Motor neuron (in vitro differentiated cells): ENCODE measurements around the gene TTI1. TPM values are rescaled to one million over a fixed set of nuclear protein-coding genes. Genes with fewer than 3 reads are reported as not detected.

Experiments used
- ATAC-seq, 8 experiments: fragments of 200-7000 bp; cut with Tn5 transposase; replicated peaks in 6 of 8; 2 replicates each; pipeline ENCODE4 v1.8.0; 2021; ENCODE audit warnings: mild to moderate bottlenecking in 8 of 8, moderate library complexity in 8 of 8
- H3K27ac ChIP-seq, 2 donors: fragments of 250-450 bp; sonication (Bioruptor Pico); 2 replicates each; pipeline ENCODE4 v1.9.0; 2021; ENCODE audit warnings: antibody characterized with exemption in 2 of 2, mild to moderate bottlenecking in 2 of 2, moderate library complexity in 1 of 2
- H3K4me1 ChIP-seq, 2 donors: fragments of 250-450 bp; sonication (Bioruptor Pico); replicated peaks in 1 of 2; 2 replicates each; pipeline ENCODE4 v1.6.1; 2021; ENCODE audit warnings: antibody characterized with exemption in 2 of 2, mild to moderate bottlenecking in 2 of 2, moderate library complexity in 1 of 2
- H3K4me3 ChIP-seq, 5 donors: fragments of 250-450 bp; sonication (Bioruptor Pico); 2 replicates each; pipeline ENCODE4 v1.9.0; 2021; ENCODE audit warnings: antibody characterized with exemption in 5 of 5, mild to moderate bottlenecking in 5 of 5, moderate library complexity in 4 of 5
- WGBS, 10 experiments: fragments of 450-650 bp; shearing (Covaris generic); methylation state at CpG; one replicate each; pipeline ENCODE4 v1.0.0; 2022; 5-methylcytosine and 5-hydroxymethylcytosine counted together
- in situ Hi-C, 9 experiments: fragments of 400-800 bp; cut with MboI; loops; one replicate each; pipeline ENCODE4 v1.15.0; 2021; ENCODE audit warnings: low sequenced_read_pairs in 9 of 9, low pct_unique_long_range_greater_than_20kb in 2 of 9; ENCODE audit not compliant: unreplicated experiment in 9 of 9
- total RNA-seq, 8 experiments: library from RNA; unstranded; fragments of 300-600 nt; gene quantifications; 2 replicates each; pipeline versions ENCODE4 v1.2.3 to v1.2.4, GENCODE V29; 2022

The TTI1 gene
- total RNA-seq, 8 experiments from 2014 or later = 10.3 to 28.0 (median 21.0) TPM

GRCh38 chr20:37961066-37961465 lies 72.2 kb downstream of the TTI1 start:
- in situ Hi-C loops = no loop called here
- no peak overlapping the region for H3K4me3 ChIP-seq
- H3K4me1 ChIP-seq = peaks cover 0 to 5% of the 10 kb centered on the region in 2 donors
- no peak overlapping the region for H3K27ac ChIP-seq
- WGBS, 10 experiments = 44 to 100% (median 96%) methylated on average over 1 of the region's 1 CpG
- no peak for ATAC-seq

GRCh38 chr20:37958856-37959520 lies 74.3 kb downstream of the TTI1 start:
- in situ Hi-C loops = no loop called here
- H3K4me3 ChIP-seq = no peak overlapping the region
- WGBS, 10 experiments = 50 to 100% (median 60%) methylated on average over 1 to 2 of the region's 2 CpGs; no CpG with 5 or more reads in 3 of the 10 experiments
- no peak for ATAC-seq
- H3K27ac ChIP-seq = no peak overlapping the region
- H3K4me1 ChIP-seq = peaks cover 4 to 5% of the 10 kb centered on the region in 2 donors

GRCh38 chr20:37956107-37956585 lies 77.1 kb downstream of the TTI1 start:
- Histone ChIP-seq H3K27ac (no peak overlapping the region), H3K4me3 (no peak overlapping the region), H3K4me1 (peaks cover 4 to 5% of the 10 kb centered on the region in 2 donors)
- 0 to 70% (median 53%) methylated on average over 1 to 3 of the region's 3 CpGs for WGBS, 10 experiments
- ATAC-seq = peak in 6 of 8 experiments; percentile 30 to 96 (median 84)
- in situ Hi-C loops = no loop called here

- H3K4me1 ChIP-seq = peaks cover 4 to 5% of the 10 kb centered on the region in 2 donors
- in situ Hi-C loops = no loop called here
- no peak for ATAC-seq
- no peak overlapping the region for H3K27ac ChIP-seq
- WGBS, 10 experiments = 59 to 95% (median 86%) methylated on average over 1 to 7 of the region's 7 CpGs; no CpG with 5 or more reads in 4 of the 10 experiments
- H3K4me3 ChIP-seq = no peak overlapping the region
These were observed 77.7 kb downstream of the TTI1 start for GRCh38 chr20:37955511-37955910.

GRCh38 chr20:37954626-37955025 lies 78.6 kb downstream of the TTI1 start:
- Histone ChIP-seq H3K4me1 (peaks cover 4 to 5% of the 10 kb centered on the region in 2 donors), H3K4me3 (no peak overlapping the region), H3K27ac (no peak overlapping the region)
- in situ Hi-C loops = no loop called here
- ATAC-seq = no peak
- WGBS, 10 experiments = 60 to 100% (median 79%) methylated on average over 1 to 14 of the region's 14 CpGs; no CpG with 5 or more reads in 1 of the 10 experiments

GRCh38 chr20:37954190-37954589 lies 79.1 kb downstream of the TTI1 start:
- WGBS, 10 experiments = 92 to 95% methylated on average over 4 to 5 of the region's 5 CpGs; no CpG with 5 or more reads in 8 of the 10 experiments
- Histone ChIP-seq H3K27ac (no peak overlapping the region), H3K4me1 (peaks cover 4 to 5% of the 10 kb centered on the region in 2 donors), H3K4me3 (no peak overlapping the region)
- peak in 1 of 8 experiments; percentile 9 for ATAC-seq
- in situ Hi-C loops = no loop called here

DNA sequence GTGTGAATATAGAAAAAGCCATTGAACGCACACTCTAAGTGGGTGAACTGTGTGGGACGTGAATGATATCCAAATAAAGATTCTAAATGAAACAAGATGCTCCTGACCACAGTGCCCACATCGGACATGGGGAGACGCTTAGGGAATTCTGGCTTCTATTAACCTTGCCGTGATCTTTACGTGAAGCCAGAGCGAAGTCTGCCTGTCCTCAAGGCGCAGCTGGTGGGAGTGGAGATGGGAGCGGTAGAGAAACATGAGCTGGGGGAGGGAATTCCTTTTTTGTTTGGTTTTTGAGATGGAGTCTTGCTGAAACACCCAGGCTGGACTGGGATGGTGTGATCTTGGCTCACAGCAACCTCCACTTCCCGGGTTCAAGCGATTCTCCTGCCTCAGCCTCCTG lies 84.3 kb downstream of the TTI1 start:
- no peak overlapping the region for H3K27ac ChIP-seq
- in situ Hi-C loops = no loop called here
- H3K4me1 ChIP-seq = no peaks in the 10 kb centered on the region
- no peak for ATAC-seq
- no peak overlapping the region for H3K4me3 ChIP-seq
- 23 to 100% (median 87%) methylated on average over 2 to 11 of the region's 11 CpGs; no CpG with 5 or more reads in 1 of the 10 experiments for WGBS, 10 experiments

DNA sequence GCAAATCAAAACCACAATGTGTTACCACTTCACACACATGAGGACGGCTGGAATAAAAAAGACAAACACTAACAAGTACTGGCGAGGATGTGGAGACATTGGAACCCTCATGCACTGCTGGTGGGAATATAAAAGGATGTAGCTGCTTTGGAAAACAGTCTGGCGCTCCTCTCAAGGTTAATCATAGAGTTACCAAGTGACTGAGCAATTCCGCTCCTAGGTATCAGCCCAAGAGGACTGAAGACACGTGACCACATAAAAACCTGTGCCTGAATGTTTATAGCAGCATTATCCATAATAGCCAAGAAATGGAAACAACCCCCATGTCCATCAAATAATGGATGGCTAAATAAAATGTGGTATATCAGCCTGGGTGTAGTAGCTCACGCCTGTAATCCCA lies 85.3 kb downstream of the TTI1 start:
- ATAC-seq = no peak
- in situ Hi-C loops = no loop called here
- WGBS, 10 experiments = 20 to 100% (median 80%) methylated on average over 1 to 6 of the region's 6 CpGs; no CpG with 5 or more reads in 3 of the 10 experiments
- H3K27ac ChIP-seq = no peak overlapping the region
- no peak overlapping the region for H3K4me3 ChIP-seq
- H3K4me1 ChIP-seq = no peaks in the 10 kb centered on the region

- no peak overlapping the region for H3K27ac ChIP-seq
- H3K4me1 ChIP-seq = no peaks in the 10 kb centered on the region
- H3K4me3 ChIP-seq = no peak overlapping the region
- WGBS, 10 experiments = 58 to 93% (median 83%) methylated on average over 1 to 4 of the region's 5 CpGs; no CpG with 5 or more reads in 4 of the 10 experiments
- no peak for ATAC-seq
- in situ Hi-C loops = no loop called here
These were observed 86.3 kb downstream of the TTI1 start for GRCh38 chr20:37946946-37947345.

- peak in 6 of 8 experiments; percentile 51 to 94 (median 59) for ATAC-seq
- no peak overlapping the region for H3K4me3 ChIP-seq
- no peaks in the 10 kb centered on the region for H3K4me1 ChIP-seq
- in situ Hi-C loops = no loop called here
- H3K27ac ChIP-seq = peak overlapping the region in 1 of 2 donors; percentile 27
- 20 to 72% (median 62%) methylated on average over 2 to 3 of the region's 11 CpGs; no CpG with 5 or more reads in 6 of the 10 experiments for WGBS, 10 experiments
These were observed 88.1 kb downstream of the TTI1 start for GRCh38 chr20:37945091-37945547.

- Histone ChIP-seq H3K4me3 (no peak overlapping the region), H3K27ac (peak overlapping the region in 1 of 2 donors; percentile 27), H3K4me1 (no peaks in the 10 kb centered on the region)
- WGBS, 10 experiments = no CpG with 5 or more reads among the region's 11 CpGs
- in situ Hi-C loops = no loop called here
- peak in 1 of 8 experiments; percentile 6 for ATAC-seq
These were observed 88.7 kb downstream of the TTI1 start for GRCh38 chr20:37944456-37944981.

- no peaks in the 10 kb centered on the region for H3K4me1 ChIP-seq
- H3K27ac ChIP-seq = no peak overlapping the region
- in situ Hi-C loops = no loop called here
- 71 to 100% (median 100%) methylated on average over 1 to 6 of the region's 47 CpGs; no CpG with 5 or more reads in 5 of the 10 experiments for WGBS, 10 experiments
- no peak overlapping the region for H3K4me3 ChIP-seq
- ATAC-seq = no peak
These were observed 89.5 kb downstream of the TTI1 start for GRCh38 chr20:37943501-37944455.

DNA sequence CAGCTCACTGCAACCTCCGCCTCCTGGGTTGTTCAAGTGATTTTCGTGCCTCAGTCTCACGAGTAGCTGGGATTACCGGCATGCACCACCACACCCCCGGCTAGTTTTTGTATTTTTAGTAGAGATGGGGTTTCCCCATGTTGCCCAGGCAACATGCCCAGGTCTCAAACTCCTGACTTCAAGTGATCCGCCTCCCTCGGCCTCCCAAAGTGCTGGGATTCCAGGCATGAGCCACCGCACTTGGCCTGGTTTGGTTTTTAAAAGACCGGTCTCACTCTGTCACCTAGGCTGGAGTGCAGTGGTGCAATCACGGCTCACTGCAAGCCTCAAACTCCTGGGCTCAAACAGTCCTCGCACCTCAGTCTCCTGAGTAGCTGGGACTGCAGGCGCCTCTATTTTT lies 90.2 kb downstream of the TTI1 start:
- Histone ChIP-seq H3K27ac (no peak overlapping the region), H3K4me3 (no peak overlapping the region), H3K4me1 (no peaks in the 10 kb centered on the region)
- no peak for ATAC-seq
- WGBS, 10 experiments = 56 to 100% (median 72%) methylated on average over 1 to 9 of the region's 12 CpGs; no CpG with 5 or more reads in 2 of the 10 experiments
- in situ Hi-C loops = no loop called here
